ENCODE data around the gene LTN1.
A peak's percentile ranks its signal among the peaks of the same experiment; 100 is the strongest.

Gene LTN1

DNA sequence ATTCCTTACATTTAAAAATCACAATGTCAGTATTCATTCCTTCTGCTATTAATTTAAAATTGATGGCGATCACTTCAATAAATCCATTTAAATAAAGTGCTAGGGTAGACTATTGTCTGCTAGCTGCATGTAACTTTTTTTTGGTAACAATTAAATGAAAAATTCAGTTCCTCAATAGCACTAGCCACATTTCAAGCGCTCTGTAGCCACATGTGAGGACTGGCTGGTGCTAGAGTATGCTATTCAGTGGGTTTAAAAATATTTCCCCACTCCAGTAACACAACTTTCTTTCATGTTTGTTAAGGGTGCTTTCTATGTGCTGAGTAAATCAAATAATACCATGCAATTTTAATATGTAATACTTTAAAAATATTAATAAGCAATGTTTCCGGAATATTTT lies 108.2 kb downstream of the LTN1 start:
- DNase-seq (ENCODE audit: low spot score) = peak; percentile 16

DNA sequence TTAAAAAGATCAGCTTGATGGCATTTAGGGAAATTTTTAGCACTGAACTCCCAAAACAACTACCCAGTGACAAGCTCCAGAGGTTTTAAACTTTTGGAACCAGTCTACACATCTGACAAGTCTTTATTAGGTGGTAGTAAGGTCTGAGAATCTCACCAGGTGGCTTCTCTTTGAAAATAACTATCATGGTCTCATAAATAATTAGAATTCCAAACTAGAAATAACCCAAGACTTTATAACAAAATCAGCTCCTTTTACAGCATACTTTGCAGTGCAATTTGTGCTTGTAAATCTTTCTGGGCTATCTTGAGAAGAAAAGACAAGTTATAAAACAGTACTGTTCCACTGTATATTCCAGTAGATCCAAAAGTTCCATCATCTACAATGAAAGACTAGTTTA lies 108.7 kb downstream of the LTN1 start:
- DNase-seq (ENCODE audit: low spot score) = no peak

DNA sequence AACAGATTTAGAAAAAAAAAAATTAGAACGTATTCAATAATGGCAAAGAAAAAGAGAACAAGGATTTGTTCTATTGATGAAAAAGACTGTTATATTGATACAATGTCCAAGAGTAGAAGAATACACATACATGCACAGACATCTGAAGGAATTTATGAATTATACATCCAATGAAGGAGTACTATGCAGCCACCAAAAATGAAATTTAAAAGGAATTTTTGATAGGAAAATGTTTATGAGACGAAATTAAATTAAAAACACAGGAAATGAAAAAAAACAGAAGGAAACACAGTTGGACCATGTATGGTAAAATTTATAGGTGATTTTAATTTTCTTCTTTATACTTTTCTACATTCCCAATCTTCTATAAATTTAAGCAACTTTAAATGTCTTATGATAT lies 110.3 kb downstream of the LTN1 start:
- no peak for DNase-seq (ENCODE audit: low spot score)
